ENCODE measurements around the gene BAG2.

BAG2 gene

GRCh38 chr6:57141451-57142177, 30.5 kb upstream of the BAG2 start:
- no peak overlapping the region for H3K9ac ChIP-seq (ENCODE audit: low read length)
- no peaks in the 10 kb centered on the region for H3K9me3 ChIP-seq (ENCODE audit: insufficient read depth, low read depth, low read length)
- H4K12ac ChIP-seq (ENCODE audit: low read depth, low read length), result no peak overlapping the region
- H3K4me3 ChIP-seq (ENCODE audit: low read depth, low read length), result no peak overlapping the region
- H2BK5ac ChIP-seq (ENCODE audit: low read depth, low read length, poor library complexity), result no peak overlapping the region
- no peak overlapping the region for H2AK5ac ChIP-seq (ENCODE audit: low read length)
- H3K4ac ChIP-seq (ENCODE audit: low read depth, low read length), result no peak overlapping the region
- peaks cover 4% of the 10 kb centered on the region in 2 experiments for H3K36me3 ChIP-seq (ENCODE audit: control insufficient read depth in 1 of 2, insufficient read depth in 2 of 2, low read length in 2 of 2)
- H4K8ac ChIP-seq (ENCODE audit: low read depth, low read length), result no peak overlapping the region
- no peaks in the 10 kb centered on the region for H3K79me1 ChIP-seq (ENCODE audit: low read length)
- H3K27me3 ChIP-seq (ENCODE audit: insufficient read depth, low read length), result no peaks in the 10 kb centered on the region
- no peak overlapping the region for H3K23ac ChIP-seq (ENCODE audit: low read length)
- no peak overlapping the region for H2BK120ac ChIP-seq (ENCODE audit: insufficient read depth, low read length, poor library complexity)
- no peak overlapping the region for H3K18ac ChIP-seq (ENCODE audit: low read length)
- no peak overlapping the region for H3K4me2 ChIP-seq (ENCODE audit: low read length)
- no CpG with 5 or more reads among the region's 4 CpGs for WGBS (ENCODE audit: extremely low coverage, insufficient coverage, insufficient read length)
- H3K4me1 ChIP-seq (ENCODE audit: control insufficient read depth in 1 of 2, insufficient read depth in 2 of 2, low read length in 2 of 2), result no peaks in the 10 kb centered on the region
- H2BK12ac ChIP-seq (ENCODE audit: low read length), result no peak overlapping the region
- no peak overlapping the region for H4K91ac ChIP-seq (ENCODE audit: low read depth, low read length)
- H3K14ac ChIP-seq (ENCODE audit: low read length), result no peak overlapping the region
- no peaks in the 10 kb centered on the region for H3K79me2 ChIP-seq (ENCODE audit: control insufficient read depth, insufficient read depth, low read length, poor library complexity)
- no peak overlapping the region for H3K27ac ChIP-seq (ENCODE audit: low read depth, low read length)
- no peak for DNase-seq
- no peak overlapping the region for H2AFZ ChIP-seq (ENCODE audit: insufficient read depth, low read length, poor library complexity)

GRCh38 chr6:57142178-57142525, 30.0 kb upstream of the BAG2 start:
- Histone ChIP-seq H3K4ac (ENCODE audit: low read depth, low read length) (no peak overlapping the region), H2AFZ (ENCODE audit: insufficient read depth, low read length, poor library complexity) (no peak overlapping the region), H2BK5ac (ENCODE audit: low read depth, low read length, poor library complexity) (no peak overlapping the region), H3K4me3 (ENCODE audit: low read depth, low read length) (no peak overlapping the region), H2AK5ac (ENCODE audit: low read length) (no peak overlapping the region), H3K27ac (ENCODE audit: low read depth, low read length) (no peak overlapping the region), H4K12ac (ENCODE audit: low read depth, low read length) (no peak overlapping the region), H3K36me3 (ENCODE audit: control insufficient read depth in 1 of 2, insufficient read depth in 2 of 2, low read length in 2 of 2) (peaks cover 4% of the 10 kb centered on the region in 2 experiments), H2BK12ac (ENCODE audit: low read length) (no peak overlapping the region), H3K9me3 (ENCODE audit: insufficient read depth, low read depth, low read length) (no peaks in the 10 kb centered on the region), H2BK120ac (ENCODE audit: insufficient read depth, low read length, poor library complexity) (no peak overlapping the region), H3K14ac (ENCODE audit: low read length) (no peak overlapping the region), H3K4me2 (ENCODE audit: low read length) (no peak overlapping the region), H3K23ac (ENCODE audit: low read length) (no peak overlapping the region), H3K4me1 (ENCODE audit: control insufficient read depth in 1 of 2, insufficient read depth in 2 of 2, low read length in 2 of 2) (no peaks in the 10 kb centered on the region), H3K79me1 (ENCODE audit: low read length) (no peaks in the 10 kb centered on the region), H3K9ac (ENCODE audit: low read length) (no peak overlapping the region), H3K27me3 (ENCODE audit: insufficient read depth, low read length) (no peaks in the 10 kb centered on the region), H3K79me2 (ENCODE audit: control insufficient read depth, insufficient read depth, low read length, poor library complexity) (no peaks in the 10 kb centered on the region), H4K91ac (ENCODE audit: low read depth, low read length) (no peak overlapping the region), H4K8ac (ENCODE audit: low read depth, low read length) (no peak overlapping the region), H3K18ac (ENCODE audit: low read length) (no peak overlapping the region)
- DNase-seq, result no peak
- WGBS (ENCODE audit: extremely low coverage, insufficient coverage, insufficient read length), result no CpG with 5 or more reads among the region's 1 CpG

- Histone ChIP-seq H2BK120ac (ENCODE audit: insufficient read depth, low read length, poor library complexity) (no peak overlapping the region), H3K27ac (ENCODE audit: low read depth, low read length) (no peak overlapping the region), H4K91ac (ENCODE audit: low read depth, low read length) (no peak overlapping the region), H3K4me3 (ENCODE audit: low read depth, low read length) (no peak overlapping the region), H3K79me2 (ENCODE audit: control insufficient read depth, insufficient read depth, low read length, poor library complexity) (no peaks in the 10 kb centered on the region), H3K4ac (ENCODE audit: low read depth, low read length) (no peak overlapping the region), H3K18ac (ENCODE audit: low read length) (no peak overlapping the region), H3K4me2 (ENCODE audit: low read length) (no peak overlapping the region), H2BK5ac (ENCODE audit: low read depth, low read length, poor library complexity) (no peak overlapping the region), H2AFZ (ENCODE audit: insufficient read depth, low read length, poor library complexity) (no peak overlapping the region), H3K23ac (ENCODE audit: low read length) (no peak overlapping the region), H3K9ac (ENCODE audit: low read length) (no peak overlapping the region), H3K27me3 (ENCODE audit: insufficient read depth, low read length) (no peaks in the 10 kb centered on the region), H3K4me1 (ENCODE audit: control insufficient read depth in 1 of 2, insufficient read depth in 2 of 2, low read length in 2 of 2) (no peaks in the 10 kb centered on the region), H3K9me3 (ENCODE audit: insufficient read depth, low read depth, low read length) (no peaks in the 10 kb centered on the region), H2AK5ac (ENCODE audit: low read length) (no peak overlapping the region), H3K36me3 (ENCODE audit: control insufficient read depth in 1 of 2, insufficient read depth in 2 of 2, low read length in 2 of 2) (peaks cover 4 to 10% of the 10 kb centered on the region in 2 experiments), H2BK12ac (ENCODE audit: low read length) (no peak overlapping the region), H4K8ac (ENCODE audit: low read depth, low read length) (no peak overlapping the region), H4K12ac (ENCODE audit: low read depth, low read length) (no peak overlapping the region), H3K14ac (ENCODE audit: low read length) (no peak overlapping the region), H3K79me1 (ENCODE audit: low read length) (no peaks in the 10 kb centered on the region)
- no CpG with 5 or more reads among the region's 1 CpG for WGBS (ENCODE audit: extremely low coverage, insufficient coverage, insufficient read length)
- no peak for DNase-seq
Measured at GRCh38 chr6:57143690-57144089, 28.4 kb upstream of the BAG2 start.

- Histone ChIP-seq H3K4me1 (ENCODE audit: control insufficient read depth in 1 of 2, insufficient read depth in 2 of 2, low read length in 2 of 2) (no peaks in the 10 kb centered on the region), H3K9ac (ENCODE audit: low read length) (no peak overlapping the region), H3K27me3 (ENCODE audit: insufficient read depth, low read length) (no peaks in the 10 kb centered on the region), H4K12ac (ENCODE audit: low read depth, low read length) (no peak overlapping the region), H3K4me2 (ENCODE audit: low read length) (no peak overlapping the region), H3K23ac (ENCODE audit: low read length) (no peak overlapping the region), H2AFZ (ENCODE audit: insufficient read depth, low read length, poor library complexity) (no peak overlapping the region), H3K14ac (ENCODE audit: low read length) (no peak overlapping the region), H4K8ac (ENCODE audit: low read depth, low read length) (no peak overlapping the region), H2BK5ac (ENCODE audit: low read depth, low read length, poor library complexity) (no peak overlapping the region), H3K79me2 (ENCODE audit: control insufficient read depth, insufficient read depth, low read length, poor library complexity) (no peaks in the 10 kb centered on the region), H2AK5ac (ENCODE audit: low read length) (no peak overlapping the region), H2BK12ac (ENCODE audit: low read length) (no peak overlapping the region), H2BK120ac (ENCODE audit: insufficient read depth, low read length, poor library complexity) (no peak overlapping the region), H3K79me1 (ENCODE audit: low read length) (no peaks in the 10 kb centered on the region), H3K18ac (ENCODE audit: low read length) (no peak overlapping the region), H3K4me3 (ENCODE audit: low read depth, low read length) (no peak overlapping the region), H3K36me3 (ENCODE audit: control insufficient read depth in 1 of 2, insufficient read depth in 2 of 2, low read length in 2 of 2) (peaks cover 5 to 8% of the 10 kb centered on the region in 2 experiments), H4K91ac (ENCODE audit: low read depth, low read length) (no peak overlapping the region), H3K4ac (ENCODE audit: low read depth, low read length) (no peak overlapping the region), H3K27ac (ENCODE audit: low read depth, low read length) (no peak overlapping the region), H3K9me3 (ENCODE audit: insufficient read depth, low read depth, low read length) (no peaks in the 10 kb centered on the region)
- no CpG with 5 or more reads among the region's 5 CpGs for WGBS (ENCODE audit: extremely low coverage, insufficient coverage, insufficient read length)
- DNase-seq, result no peak
Measured at GRCh38 chr6:57147401-57147800, 24.7 kb upstream of the BAG2 start.

Measured in trophoblast cell (in vitro differentiated cells and primary cell).